ENCODE measurements around the gene PIF1. TPM values are rescaled to one million over a fixed set of nuclear protein-coding genes. Genes with fewer than 3 reads are reported as not detected.
"Not testable (repeated sequence)": the region's sequence is repeated elsewhere in the genome, so short reads cannot be mapped to it uniquely, and the experiment has no call there.

PIF1 gene
- total RNA-seq, 1 experiment from 2014 or later: 13.4 TPM

- TF ChIP-seq CTCF (IDR thresholded peaks at IDR 0.05; ENCODE audit: unreplicated experiment): no peak
- no TSS peak for BruUV-seq (replicated peaks)
- H3K9me3 Mint-ChIP-seq (ENCODE audit: unreplicated experiment): no peaks in the 10 kb centered on the region
- intact Hi-C loops (cut with micrococcal nuclease): no loop called here
- ChIA-PET CTCF (interaction anchor here (0.7 to 3.3 kb wide), 3 partner anchors 23 to 787 kb away, joined by 3 to 11 read pairs (median 5); no protein-coding TSS in a partner anchor), POLR2A (no interaction called here)
- H3K27me3 Mint-ChIP-seq (ENCODE audit: insufficient read depth, unreplicated experiment): no peaks in the 10 kb centered on the region
- H3K4me3 Mint-ChIP-seq (ENCODE audit: unreplicated experiment): no peak overlapping the region
- no peak for DNase-seq (ENCODE audit: unreplicated experiment)
- H3K4me1 Mint-ChIP-seq (ENCODE audit: insufficient read depth, unreplicated experiment): no peaks in the 10 kb centered on the region
- H3K27ac Mint-ChIP-seq (ENCODE audit: low read depth, unreplicated experiment): no peak overlapping the region
- H3K36me3 Mint-ChIP-seq (ENCODE audit: insufficient read depth, unreplicated experiment): no peaks in the 10 kb centered on the region
These were observed 8.2 kb upstream of the PIF1 start for GRCh38 chr15:64833690-64834089.

GRCh38 chr15:64828985-64829384 lies 3.5 kb upstream of the PIF1 start:
- intact Hi-C loops (cut with micrococcal nuclease): no loop called here
- no peak for TF ChIP-seq CTCF (IDR thresholded peaks at IDR 0.05; ENCODE audit: unreplicated experiment)
- ChIA-PET POLR2A (no interaction called here), CTCF (no interaction called here)
- Mint-ChIP-seq H3K27me3 (ENCODE audit: insufficient read depth, unreplicated experiment) (no peaks in the 10 kb centered on the region), H3K4me3 (ENCODE audit: unreplicated experiment) (no peak overlapping the region), H3K9me3 (ENCODE audit: unreplicated experiment) (no peaks in the 10 kb centered on the region), H3K36me3 (ENCODE audit: insufficient read depth, unreplicated experiment) (no peaks in the 10 kb centered on the region), H3K27ac (ENCODE audit: low read depth, unreplicated experiment) (no peak overlapping the region), H3K4me1 (ENCODE audit: insufficient read depth, unreplicated experiment) (peaks cover 5% of the 10 kb centered on the region)
- DNase-seq (ENCODE audit: unreplicated experiment): no peak
- no TSS peak for BruUV-seq (replicated peaks)

- peak overlapping the region; percentile 83 for H3K27ac Mint-ChIP-seq (ENCODE audit: low read depth, unreplicated experiment)
- ChIA-PET CTCF (no interaction called here), POLR2A (interaction anchor here (0.6 to 1.7 kb wide), 9 partner anchors 10 to 527 kb away, joined by 3 to 9 read pairs (median 4); partner anchors contain the start of genes PLEKHO2 and SPG21)
- TF ChIP-seq CTCF (IDR thresholded peaks at IDR 0.05; ENCODE audit: unreplicated experiment): no peak
- H3K4me3 Mint-ChIP-seq (ENCODE audit: unreplicated experiment): peak overlapping the region; percentile 71
- H3K9me3 Mint-ChIP-seq (ENCODE audit: unreplicated experiment): no peaks in the 10 kb centered on the region
- intact Hi-C loops (cut with micrococcal nuclease): no loop called here
- H3K36me3 Mint-ChIP-seq (ENCODE audit: insufficient read depth, unreplicated experiment): peaks cover 6% of the 10 kb centered on the region
- DNase-seq (ENCODE audit: unreplicated experiment): no peak
- TSS peak; percentile 52 for BruUV-seq (replicated peaks)
- H3K27me3 Mint-ChIP-seq (ENCODE audit: insufficient read depth, unreplicated experiment): no peaks in the 10 kb centered on the region
- peaks cover 5% of the 10 kb centered on the region for H3K4me1 Mint-ChIP-seq (ENCODE audit: insufficient read depth, unreplicated experiment)
These were observed 467 bp downstream of the PIF1 start for GRCh38 chr15:64824929-64825430.

GRCh38 chr15:64816452-64816851 lies 9.0 kb downstream of the PIF1 start:
- no TSS peak for BruUV-seq (replicated peaks)
- no peak for DNase-seq (ENCODE audit: unreplicated experiment)
- H3K36me3 Mint-ChIP-seq (ENCODE audit: insufficient read depth, unreplicated experiment): no peaks in the 10 kb centered on the region
- no peaks in the 10 kb centered on the region for H3K27me3 Mint-ChIP-seq (ENCODE audit: insufficient read depth, unreplicated experiment)
- H3K9me3 Mint-ChIP-seq (ENCODE audit: unreplicated experiment): no peaks in the 10 kb centered on the region
- H3K4me1 Mint-ChIP-seq (ENCODE audit: insufficient read depth, unreplicated experiment): no peaks in the 10 kb centered on the region
- no peak overlapping the region for H3K27ac Mint-ChIP-seq (ENCODE audit: low read depth, unreplicated experiment)
- no peak overlapping the region for H3K4me3 Mint-ChIP-seq (ENCODE audit: unreplicated experiment)
- POLR2A ChIA-PET: no interaction called here
- intact Hi-C loops (cut with micrococcal nuclease): no loop called here
- no peak for TF ChIP-seq CTCF (IDR thresholded peaks at IDR 0.05; ENCODE audit: unreplicated experiment)
- CTCF ChIA-PET: interaction anchor here (17.5 kb wide), 1 partner anchor 87 kb away, joined by 233 read pairs; no protein-coding TSS in a partner anchor

GRCh38 chr15:64814965-64815364 lies 10.5 kb downstream of the PIF1 start:
- H3K4me1 Mint-ChIP-seq (ENCODE audit: insufficient read depth, unreplicated experiment); intact Hi-C loops (cut with micrococcal nuclease); DNase-seq (ENCODE audit: unreplicated experiment); H3K9me3 Mint-ChIP-seq (ENCODE audit: unreplicated experiment); H3K27ac Mint-ChIP-seq (ENCODE audit: low read depth, unreplicated experiment); H3K36me3 Mint-ChIP-seq (ENCODE audit: insufficient read depth, unreplicated experiment); H3K4me3 Mint-ChIP-seq (ENCODE audit: unreplicated experiment); H3K27me3 Mint-ChIP-seq (ENCODE audit: insufficient read depth, unreplicated experiment); BruUV-seq (replicated peaks): not testable (repeated sequence)
- CTCF ChIA-PET: interaction anchor here (0.6 to 17.5 kb wide), 6 partner anchors 9 to 1658 kb away, joined by 3 to 233 read pairs (median 3); no protein-coding TSS in a partner anchor
- POLR2A ChIA-PET: interaction anchor here (0.6 to 1.4 kb wide), 3 partner anchors 11 to 156 kb away, joined by 3 to 6 read pairs (median 4); partner anchors contain the start of gene PIF1

- H3K27ac Mint-ChIP-seq (ENCODE audit: low read depth, unreplicated experiment); H3K36me3 Mint-ChIP-seq (ENCODE audit: insufficient read depth, unreplicated experiment); H3K4me1 Mint-ChIP-seq (ENCODE audit: insufficient read depth, unreplicated experiment); DNase-seq (ENCODE audit: unreplicated experiment); intact Hi-C loops (cut with micrococcal nuclease); H3K27me3 Mint-ChIP-seq (ENCODE audit: insufficient read depth, unreplicated experiment); BruUV-seq (replicated peaks); H3K9me3 Mint-ChIP-seq (ENCODE audit: unreplicated experiment); H3K4me3 Mint-ChIP-seq (ENCODE audit: unreplicated experiment): not testable (repeated sequence)
- ChIA-PET CTCF (interaction anchor here (0.6 to 17.5 kb wide), 4 partner anchors 12 to 219 kb away, joined by 3 to 233 read pairs (median 4); no protein-coding TSS in a partner anchor), POLR2A (interaction anchor here (0.6 kb wide), 1 partner anchor 93 kb away, joined by 3 read pairs; no protein-coding TSS in a partner anchor)
These were observed 11.2 kb downstream of the PIF1 start for GRCh38 chr15:64814283-64814682.

Data from MCF 10A (cell line).